Suprapubic skin (tissue), 4 donors: ENCODE measurements around the gene LGALS7. TPM values are rescaled to one million over a fixed set of nuclear protein-coding genes. Genes with fewer than 3 reads are reported as not detected.
A peak's percentile ranks its signal among the peaks of the same experiment; 100 is the strongest.
"Not testable (repeated sequence)": the region's sequence is repeated elsewhere in the genome, so short reads cannot be mapped to it uniquely, and the experiment has no call there.

Source experiments
- DNase-seq, 2 donors: peaks; one replicate each; pipeline ENCODE4 v3.0.0-alpha.2; 2019; ENCODE audit warnings: low spot score in 2 of 2
- H3K27ac ChIP-seq: fragments of 200-600 bp; sonication (generic); one replicate; pipeline ENCODE4 v1.5.1; 2019
- H3K27me3 ChIP-seq: fragments of 200-600 bp; sonication (generic); one replicate; pipeline ENCODE4 v1.5.1; 2019
- H3K36me3 ChIP-seq: fragments of 200-600 bp; sonication (generic); one replicate; pipeline ENCODE4 v1.5.1; 2019
- H3K4me1 ChIP-seq: fragments of 200-600 bp; sonication (generic); one replicate; pipeline ENCODE4 v1.5.1; 2019
- H3K4me3 ChIP-seq: fragments of 200-600 bp; sonication (generic); one replicate; pipeline ENCODE4 v1.5.1; 2019; ENCODE audit warnings: mild to moderate bottlenecking
- H3K9me3 ChIP-seq: fragments of 200-600 bp; sonication (generic); one replicate; pipeline ENCODE4 v1.5.1; 2019
- EP300 ChIP-seq: sonication (generic); formaldehyde crosslinking; IDR thresholded peaks from one replicate; pipeline ENCODE4 v1.6.1; 2017; ENCODE audit warnings: antibody characterized with exemption
- POLR2A ChIP-seq, 2 donors: fragments of 450-650 bp; IDR thresholded peaks; one replicate each; pipeline ENCODE4 v1.6.1; 2017; ENCODE audit warnings: antibody characterized with exemption in 2 of 2, mild to moderate bottlenecking in 2 of 2, moderate library complexity in 2 of 2
- POLR2AphosphoS5 ChIP-seq, 3 donors: sonication (generic); formaldehyde crosslinking; IDR thresholded peaks; one replicate each; pipeline ENCODE4 v1.6.1; 2017; ENCODE audit warnings: antibody characterized with exemption in 3 of 3
- WGBS: methylation state at CpG from one replicate; pipeline ENCODE4 v1.1.5; 2018; 5-methylcytosine and 5-hydroxymethylcytosine counted together
- total RNA-seq, 4 donors: library from RNA; depleted of rRNA; stranded (reverse); fragments of >200 nt; gene quantifications; one replicate each; pipeline ENCODE4 v1.1.0, GENCODE V29; 2016
- TF ChIP-seq, protein P1 (sequence below), 2 donors: fragments of 200-600 bp in 1 of 2; fragments of 450-650 bp in 1 of 2; sonication (generic) in 1 of 2; IDR thresholded peaks; one replicate each; pipeline ENCODE4 v1.5.1; 2016 to 2019; ENCODE audit warnings: antibody characterized with exemption in 2 of 2, mild to moderate bottlenecking in 1 of 2, moderate library complexity in 1 of 2

LGALS7 gene
- total RNA-seq, 4 donors from 2014 or later = 51.3 to 1,491 (median 446) TPM

- Histone ChIP-seq H3K27me3 (no peaks in the 10 kb centered on the region), H3K4me1 (peaks cover 31% of the 10 kb centered on the region), H3K9me3 (no peaks in the 10 kb centered on the region), H3K4me3 (no peak overlapping the region), H3K36me3 (no peaks in the 10 kb centered on the region), H3K27ac (peak overlapping the region; percentile 74)
- DNase-seq = no peak
- WGBS = 54% methylated on average over 9 of the region's 13 CpGs
- TF ChIP-seq, protein P1, sequence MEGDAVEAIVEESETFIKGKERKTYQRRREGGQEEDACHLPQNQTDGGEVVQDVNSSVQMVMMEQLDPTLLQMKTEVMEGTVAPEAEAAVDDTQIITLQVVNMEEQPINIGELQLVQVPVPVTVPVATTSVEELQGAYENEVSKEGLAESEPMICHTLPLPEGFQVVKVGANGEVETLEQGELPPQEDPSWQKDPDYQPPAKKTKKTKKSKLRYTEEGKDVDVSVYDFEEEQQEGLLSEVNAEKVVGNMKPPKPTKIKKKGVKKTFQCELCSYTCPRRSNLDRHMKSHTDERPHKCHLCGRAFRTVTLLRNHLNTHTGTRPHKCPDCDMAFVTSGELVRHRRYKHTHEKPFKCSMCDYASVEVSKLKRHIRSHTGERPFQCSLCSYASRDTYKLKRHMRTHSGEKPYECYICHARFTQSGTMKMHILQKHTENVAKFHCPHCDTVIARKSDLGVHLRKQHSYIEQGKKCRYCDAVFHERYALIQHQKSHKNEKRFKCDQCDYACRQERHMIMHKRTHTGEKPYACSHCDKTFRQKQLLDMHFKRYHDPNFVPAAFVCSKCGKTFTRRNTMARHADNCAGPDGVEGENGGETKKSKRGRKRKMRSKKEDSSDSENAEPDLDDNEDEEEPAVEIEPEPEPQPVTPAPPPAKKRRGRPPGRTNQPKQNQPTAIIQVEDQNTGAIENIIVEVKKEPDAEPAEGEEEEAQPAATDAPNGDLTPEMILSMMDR (IDR thresholded peaks at IDR 0.05) = no peak
Observed at GRCh38 chr19:38774181-38774950, 1.0 kb upstream of the LGALS7 start.

GRCh38 chr19:38771569-38771968 is 1.7 kb downstream of the LGALS7 start:
- peaks cover 35% of the 10 kb centered on the region for H3K4me1 ChIP-seq
- not testable (repeated sequence) for H3K36me3 ChIP-seq, H3K27me3 ChIP-seq, H3K9me3 ChIP-seq, H3K4me3 ChIP-seq, DNase-seq, H3K27ac ChIP-seq
- WGBS = no CpG with 5 or more reads among the region's 30 CpGs

DNA sequence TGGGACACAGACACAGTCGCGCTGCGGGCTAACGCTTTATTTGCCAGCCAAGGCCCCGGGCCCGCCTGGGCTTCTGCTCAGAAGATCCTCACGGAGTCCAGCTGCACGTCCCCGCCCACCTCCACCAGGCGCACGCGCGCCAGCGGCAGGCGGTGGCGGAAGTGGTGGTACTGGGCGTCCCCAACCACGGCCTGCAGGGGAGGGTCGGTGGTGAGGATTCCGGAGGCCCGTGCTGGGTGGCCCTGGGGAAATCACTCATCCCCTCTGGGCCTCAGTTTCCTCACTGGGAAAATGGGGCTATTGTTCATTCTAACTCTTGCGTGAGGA is 2.4 kb downstream of the LGALS7 start:
- H3K4me3 ChIP-seq, H3K27ac ChIP-seq, H3K9me3 ChIP-seq, H3K36me3 ChIP-seq, DNase-seq, H3K27me3 ChIP-seq: not testable (repeated sequence)
- H3K4me1 ChIP-seq = peaks cover 35% of the 10 kb centered on the region
- 33% methylated on average over 1 of the region's 22 CpGs for WGBS

- no CpG with 5 or more reads among the region's 58 CpGs for WGBS
- DNase-seq, H3K36me3 ChIP-seq, H3K9me3 ChIP-seq, H3K27me3 ChIP-seq: not testable (repeated sequence)
- Histone ChIP-seq H3K4me3 (peak overlapping the region; percentile 49), H3K27ac (peak overlapping the region; percentile 97), H3K4me1 (peaks cover 31% of the 10 kb centered on the region)
Observed at GRCh38 chr19:38770228-38770948, 2.9 kb downstream of the LGALS7 start.

DNA sequence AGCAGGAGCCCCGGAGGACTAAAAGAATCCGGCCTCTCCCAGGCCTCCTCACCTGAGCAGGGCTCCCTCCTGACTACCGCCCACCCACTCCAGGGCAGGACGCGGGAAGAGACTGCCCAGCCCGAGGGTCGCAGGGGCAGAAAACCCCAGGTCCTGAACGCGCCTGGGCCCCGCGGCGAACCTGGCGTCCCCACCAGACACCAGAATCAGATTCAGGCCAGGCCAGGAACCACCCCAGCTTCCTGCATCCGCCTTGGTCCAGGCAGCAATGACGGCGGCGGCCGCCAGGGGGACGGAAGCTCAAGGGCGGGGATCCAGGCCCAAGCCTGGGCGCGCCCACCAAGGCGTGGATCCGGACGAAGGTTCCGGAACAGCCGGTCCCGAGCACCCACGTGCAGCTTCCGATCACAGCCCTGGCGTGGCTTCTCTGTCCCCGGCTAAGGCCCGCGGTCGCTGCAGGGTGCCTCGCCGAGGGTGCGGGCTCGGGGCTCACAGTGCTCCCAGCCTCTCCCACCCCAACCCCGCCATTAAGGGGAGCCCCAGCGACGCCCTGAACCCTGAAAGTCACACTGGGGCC is 3.6 kb downstream of the LGALS7 start:
- H3K36me3 ChIP-seq = no peaks in the 10 kb centered on the region
- peak overlapping the region; percentile 97 for H3K27ac ChIP-seq
- H3K4me3 ChIP-seq = peak overlapping the region; percentile 49
- H3K9me3 ChIP-seq = no peaks in the 10 kb centered on the region
- no peaks in the 10 kb centered on the region for H3K27me3 ChIP-seq
- DNase-seq = peak; percentile 95 to 96
- TF ChIP-seq, protein P1 (IDR thresholded peaks at IDR 0.05) = peak; percentile 92 to 97
- TF ChIP-seq POLR2A (IDR thresholded peaks at IDR 0.05) = no peak
- no peak for TF ChIP-seq EP300
- peak in 2 of 3 donors; percentile 88 to 97 for TF ChIP-seq POLR2AphosphoS5 (IDR thresholded peaks at IDR 0.05)
- H3K4me1 ChIP-seq = peaks cover 24% of the 10 kb centered on the region
- 37% methylated on average over 7 of the region's 42 CpGs for WGBS

DNA sequence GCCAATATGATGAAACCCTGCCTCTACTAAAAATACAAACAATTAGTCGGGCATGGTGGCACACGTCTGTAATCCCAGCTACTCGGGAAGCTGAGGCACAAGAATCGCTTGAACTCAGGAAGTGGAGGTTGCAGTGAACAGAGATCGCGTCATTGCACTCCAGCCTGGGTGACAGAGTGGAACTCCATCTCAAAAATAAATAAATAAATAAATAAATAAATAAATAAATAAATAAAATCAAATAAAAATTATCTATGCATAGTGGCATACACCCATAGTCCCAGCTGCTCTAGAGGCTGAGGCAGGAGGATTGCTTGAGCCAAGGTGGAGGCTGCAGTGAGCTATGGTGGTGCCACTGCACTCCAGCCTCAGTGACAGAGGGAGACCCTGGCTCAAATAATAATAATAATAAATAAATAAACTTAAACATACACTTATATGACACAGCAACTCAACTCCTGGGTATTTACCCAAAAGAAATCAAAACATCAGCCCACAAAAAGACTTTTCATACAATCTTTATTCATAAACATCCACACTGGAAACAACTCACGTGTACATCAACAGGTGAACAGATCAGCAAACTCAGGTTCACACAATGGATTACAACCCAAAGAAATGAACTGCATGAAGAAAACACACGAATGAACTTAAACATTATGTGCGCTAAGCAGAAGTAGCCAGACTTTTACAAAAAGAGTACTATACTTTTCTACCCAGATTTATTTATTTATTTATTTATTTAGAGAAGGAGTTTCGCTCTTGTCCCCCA is 6.9 kb downstream of the LGALS7 start:
- 91% methylated on average over 10 of the region's 10 CpGs for WGBS
- Histone ChIP-seq H3K27me3 (no peaks in the 10 kb centered on the region), H3K36me3 (no peaks in the 10 kb centered on the region), H3K9me3 (no peaks in the 10 kb centered on the region), H3K4me3 (no peak overlapping the region), H3K4me1 (peaks cover 11% of the 10 kb centered on the region), H3K27ac (no peak overlapping the region)
- no peak for DNase-seq
- TF ChIP-seq, protein P1 (IDR thresholded peaks at IDR 0.05) = no peak
- TF ChIP-seq EP300 (no peak), POLR2AphosphoS5 (IDR thresholded peaks at IDR 0.05) (no peak), POLR2A (IDR thresholded peaks at IDR 0.05) (no peak)
